NCI-H187 treated with DMSO at 0.1 percent for 48 hours (cell line): ENCODE data around the gene TRPV4.

Source experiments
- DNase-seq: peaks from one replicate; lab custom pipeline; 2025; lab: John Stamatoyannopoulos, UW

The TRPV4 gene

DNA sequence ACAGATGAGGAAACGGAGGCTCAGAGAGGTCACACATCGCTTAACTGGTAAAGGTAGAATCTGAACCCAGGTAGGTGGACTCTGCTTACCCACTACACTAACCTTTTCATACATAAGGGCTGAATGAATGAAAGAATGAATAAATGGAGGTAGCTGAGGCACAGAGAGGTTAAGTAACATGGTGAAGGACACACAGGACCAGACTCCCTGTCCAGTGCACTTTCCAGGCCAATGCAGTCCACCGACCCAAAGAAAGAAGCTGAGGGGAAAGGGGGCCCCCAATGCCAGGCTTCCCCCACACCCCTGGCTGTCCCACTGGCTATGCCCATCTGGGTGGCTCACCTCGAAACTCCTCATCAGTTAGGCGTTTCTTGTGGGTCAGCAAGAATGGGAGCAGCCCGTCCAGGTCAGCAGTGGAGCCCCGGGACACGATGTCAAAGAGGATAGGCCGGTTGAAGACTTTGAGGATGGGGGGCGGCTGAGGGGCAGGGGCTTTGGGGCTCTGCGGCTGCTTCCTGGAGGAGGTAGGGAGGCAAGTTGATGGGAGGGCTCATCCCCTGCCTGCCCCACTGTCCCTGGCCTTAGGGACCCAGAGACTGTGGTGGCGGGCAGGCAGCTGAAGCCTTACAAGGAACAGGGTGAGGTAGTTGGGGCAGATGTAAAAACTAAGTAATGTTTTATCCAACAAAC lies 25.1 kb downstream of the TRPV4 start:
- DNase-seq: no peak

DNA sequence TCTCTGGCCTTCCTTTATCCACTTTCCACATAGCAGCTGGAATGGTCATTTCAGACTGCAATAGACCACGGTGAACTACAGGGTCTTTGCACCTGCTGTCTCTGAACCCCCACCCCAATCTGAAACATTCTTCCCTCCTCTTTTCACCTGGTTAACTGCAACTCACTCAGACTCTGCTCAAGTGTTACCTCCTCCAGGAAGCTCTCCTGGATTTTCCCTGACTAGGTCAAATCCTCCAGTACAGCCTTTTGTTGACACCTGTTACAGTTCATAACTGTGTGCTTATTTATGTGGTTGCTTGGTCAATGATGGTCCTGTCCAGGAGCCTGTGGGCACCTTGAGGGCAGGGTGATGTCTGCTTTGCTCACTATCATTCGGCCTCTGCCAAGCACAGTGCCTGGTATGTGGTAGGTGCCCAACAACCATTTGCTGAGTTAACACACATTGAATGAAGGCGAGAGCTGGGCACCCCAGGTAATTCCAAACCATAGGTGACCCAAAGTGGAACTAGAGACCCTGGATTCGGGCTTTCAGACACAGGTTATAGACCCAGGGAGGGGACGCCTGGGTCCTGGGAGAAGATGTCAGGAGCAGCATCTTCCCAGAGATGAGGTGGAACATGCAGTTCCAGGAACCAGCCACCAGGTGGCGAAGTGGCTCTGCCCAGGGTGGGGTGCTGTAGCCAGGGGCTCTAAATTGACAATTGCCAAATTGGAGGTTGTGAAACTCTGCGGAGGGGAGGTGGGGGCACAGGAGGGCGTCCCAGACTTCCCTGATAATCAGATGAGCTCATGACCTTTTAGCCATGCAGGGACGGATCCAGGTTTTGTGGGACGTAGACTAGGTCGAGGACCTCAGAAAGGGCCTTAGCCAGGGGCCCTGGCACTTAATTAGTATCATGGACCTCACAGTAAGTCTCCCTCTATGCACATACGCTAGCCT lies 28.1 kb downstream of the TRPV4 start:
- DNase-seq: no peak

DNA sequence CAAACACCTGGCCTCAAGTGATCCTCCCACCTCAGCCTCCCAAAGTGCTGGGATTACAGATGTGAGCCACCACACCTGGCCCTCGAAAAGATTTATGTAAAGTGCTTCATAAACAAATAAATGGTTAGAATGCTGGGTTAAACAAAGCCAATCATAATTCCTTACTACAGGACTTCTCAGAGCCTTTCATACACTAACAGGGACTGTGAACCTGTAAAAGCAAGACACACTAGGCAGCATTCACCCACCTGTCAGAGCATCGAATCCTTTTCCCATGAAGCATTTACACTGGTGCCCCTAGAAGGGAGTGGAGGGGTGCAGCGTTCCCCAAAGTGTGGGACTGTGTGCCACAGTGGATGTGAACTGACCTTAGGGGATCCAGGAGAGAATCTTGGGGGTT lies 29.5 kb downstream of the TRPV4 start:
- no peak for DNase-seq

DNA sequence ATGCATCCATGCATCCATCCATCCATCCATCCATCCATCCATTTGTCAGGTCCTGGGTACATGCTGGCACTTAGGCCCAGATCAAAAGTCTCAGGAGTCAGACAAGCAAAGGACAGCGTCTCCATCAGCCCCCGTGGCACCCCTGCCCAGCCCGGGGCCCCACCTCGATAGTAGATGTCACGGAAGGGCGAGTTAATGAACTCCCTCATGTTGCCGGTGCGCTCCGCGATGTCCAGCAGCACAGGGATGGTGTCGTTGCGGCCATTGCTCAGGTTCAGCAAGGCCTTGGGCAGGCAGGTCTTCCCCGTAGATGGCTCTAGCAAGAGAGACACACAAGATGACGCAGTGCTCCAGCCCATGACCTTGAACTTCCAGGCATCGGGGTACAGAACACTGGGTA lies 30.4 kb downstream of the TRPV4 start:
- no peak for DNase-seq

DNA sequence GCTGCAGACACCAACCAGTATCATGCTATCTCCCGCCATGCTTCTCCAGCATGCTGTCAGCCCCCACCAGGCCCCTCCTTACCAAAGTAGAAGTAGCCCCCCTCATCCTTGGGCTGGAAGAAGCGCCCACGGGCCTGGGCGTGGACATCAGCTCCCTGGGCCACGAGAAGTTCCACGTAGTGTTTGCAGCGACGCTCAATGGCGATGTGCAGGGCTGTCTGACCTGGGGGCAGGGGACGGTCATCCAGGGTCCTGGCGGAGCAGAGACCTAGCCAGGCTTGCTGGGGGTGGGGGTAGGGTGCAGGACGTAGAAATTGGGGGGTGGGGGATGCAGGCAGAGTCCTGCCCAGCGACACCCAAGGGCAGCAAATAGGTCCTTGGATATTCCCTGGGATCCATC lies 32.7 kb downstream of the TRPV4 start:
- no peak for DNase-seq

DNA sequence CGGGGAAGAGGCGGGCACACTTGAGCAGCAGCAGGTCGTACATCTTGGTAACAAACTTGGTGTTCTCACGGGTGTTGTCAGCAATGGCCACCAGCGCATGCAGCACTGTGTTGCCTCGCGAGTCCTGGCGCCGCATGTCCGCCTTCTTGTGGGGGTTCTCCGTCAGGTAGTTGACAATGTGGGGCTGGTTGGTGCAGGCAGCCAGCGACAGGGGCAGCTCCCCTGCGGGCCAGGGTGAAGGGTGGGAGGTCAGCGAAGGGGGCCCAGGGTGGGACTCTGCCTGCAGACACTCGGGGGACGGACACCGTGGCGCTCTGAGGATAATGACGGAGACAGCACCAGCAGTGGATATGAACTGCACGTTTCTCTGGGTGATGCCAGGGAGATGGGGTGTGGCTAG lies 34.5 kb downstream of the TRPV4 start:
- DNase-seq: no peak

DNA sequence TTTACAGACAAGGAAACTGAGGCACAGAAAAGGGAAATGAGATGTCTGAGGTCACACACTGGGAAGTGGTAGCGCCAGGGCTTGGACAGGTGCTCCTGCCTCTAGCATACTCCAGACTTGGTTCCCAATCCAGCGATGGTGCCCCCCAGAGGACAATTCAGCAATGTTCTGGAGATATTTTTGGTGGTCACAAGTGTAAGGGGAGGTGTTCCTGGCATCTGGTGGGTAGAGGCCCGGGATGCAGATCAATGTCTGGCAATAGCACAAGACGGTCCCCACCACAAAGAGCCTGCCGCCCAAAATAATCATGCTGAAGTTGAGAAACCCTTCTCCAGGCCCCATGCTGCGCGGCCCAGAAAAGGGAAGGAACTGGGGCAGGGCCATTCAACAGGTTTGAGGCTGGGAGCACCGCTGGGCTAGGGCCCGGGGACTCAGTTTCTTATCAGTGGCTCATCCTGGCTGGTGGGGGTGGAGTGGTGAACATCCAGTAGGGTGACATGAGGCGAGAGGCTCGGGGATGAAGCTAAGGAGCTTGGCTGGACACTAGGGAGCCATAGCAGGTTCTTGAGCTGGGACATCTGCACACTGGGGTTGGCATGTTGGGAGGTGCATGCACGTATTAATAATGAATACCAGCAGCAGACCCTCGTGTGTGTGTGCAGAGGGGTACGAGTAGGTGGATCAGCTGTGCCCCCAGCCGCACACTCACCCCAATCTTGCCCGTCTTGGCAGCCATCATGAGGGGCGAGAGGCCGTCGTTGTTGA lies 35.1 kb downstream of the TRPV4 start:
- DNase-seq: no peak

DNA sequence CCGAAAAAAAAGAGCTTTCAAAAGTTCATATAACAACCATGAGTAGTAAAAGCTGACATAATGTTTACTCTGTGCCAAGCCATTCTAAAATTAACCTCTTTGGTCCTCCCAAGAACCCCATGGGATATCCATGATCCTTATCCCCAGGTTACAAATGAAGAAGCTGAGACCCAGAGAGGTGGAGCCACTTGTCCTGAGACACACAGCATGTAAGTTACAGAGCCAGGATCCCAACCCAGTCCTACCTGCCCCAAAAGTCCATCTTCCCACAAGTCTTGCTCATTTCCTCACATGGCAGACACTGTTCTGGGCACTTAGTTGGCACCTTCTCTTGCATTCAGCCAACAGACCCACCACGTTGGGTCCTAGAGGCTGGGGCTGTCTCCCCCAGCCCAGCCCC lies 37.1 kb downstream of the TRPV4 start:
- no peak for DNase-seq

DNA sequence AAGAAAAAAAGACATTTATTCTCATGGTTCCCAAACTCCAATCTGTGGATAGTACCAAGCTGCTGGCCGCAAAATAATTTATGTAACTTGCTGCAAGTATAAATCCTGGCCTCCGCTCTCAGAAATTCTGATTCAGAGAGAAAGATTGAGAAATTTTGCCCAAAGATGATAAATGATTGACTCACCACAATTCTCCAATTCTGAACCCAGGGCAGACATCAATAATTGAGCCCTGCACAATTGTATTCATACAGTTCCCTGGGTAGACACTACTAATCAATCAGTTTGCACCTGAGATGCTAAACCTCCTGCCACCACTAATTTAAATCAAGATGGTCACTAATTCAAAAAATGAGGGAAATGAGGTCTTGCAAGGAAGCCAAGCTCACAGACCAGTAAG lies 38.2 kb downstream of the TRPV4 start:
- DNase-seq: no peak

DNA sequence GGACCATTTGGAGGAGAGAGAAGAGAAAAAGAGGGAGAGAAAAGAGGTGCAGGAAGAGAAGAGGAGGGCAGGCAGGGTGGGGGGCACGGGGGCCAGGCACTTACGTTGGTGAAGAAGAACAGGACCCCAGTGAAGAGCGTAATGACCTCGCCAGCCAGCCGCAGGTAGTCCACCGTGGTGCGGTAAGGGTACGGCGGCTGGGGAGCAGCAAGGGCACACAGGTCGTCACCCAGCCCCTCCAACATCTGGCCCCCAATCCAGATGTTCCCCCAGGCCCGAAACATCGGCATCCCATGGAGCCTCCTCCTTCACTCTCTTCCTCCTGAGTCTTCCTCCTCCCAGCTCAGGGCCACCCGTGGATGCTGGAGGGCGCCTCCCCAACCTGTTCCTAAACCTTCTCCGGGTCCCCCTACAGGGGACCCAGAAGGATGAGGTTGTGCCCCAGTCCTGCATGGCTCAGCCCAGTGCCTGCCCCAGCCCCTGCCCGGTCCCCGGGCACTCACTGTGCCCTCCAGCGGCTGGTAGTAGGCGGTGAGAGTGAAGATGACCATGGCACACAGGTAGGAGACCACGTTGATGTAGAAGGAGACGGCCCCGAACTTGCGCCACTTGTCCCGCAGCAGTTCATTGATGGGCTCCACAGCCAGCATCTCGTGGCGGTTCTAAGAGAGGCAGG lies 39.2 kb downstream of the TRPV4 start:
- DNase-seq: no peak

DNA sequence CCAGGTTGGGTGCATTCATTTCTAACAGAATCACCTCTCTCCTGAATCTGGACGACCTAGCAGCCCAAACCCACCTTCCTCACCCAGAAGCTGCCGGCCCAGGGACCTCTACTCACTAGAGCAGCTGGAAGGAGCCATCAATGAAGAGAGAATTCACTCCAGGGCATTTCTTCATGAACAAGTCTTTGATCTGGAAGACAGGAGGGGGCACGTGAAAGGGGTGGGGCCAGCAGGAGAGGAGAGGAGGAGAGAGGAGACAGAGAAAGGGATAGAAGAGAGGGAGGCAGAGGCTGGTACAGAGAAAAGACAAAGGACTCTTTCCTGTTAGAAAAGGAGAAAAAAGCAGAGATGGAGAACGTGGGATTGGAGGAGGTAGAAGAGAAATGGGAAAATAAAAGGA lies 39.8 kb downstream of the TRPV4 start:
- DNase-seq: no peak

DNA sequence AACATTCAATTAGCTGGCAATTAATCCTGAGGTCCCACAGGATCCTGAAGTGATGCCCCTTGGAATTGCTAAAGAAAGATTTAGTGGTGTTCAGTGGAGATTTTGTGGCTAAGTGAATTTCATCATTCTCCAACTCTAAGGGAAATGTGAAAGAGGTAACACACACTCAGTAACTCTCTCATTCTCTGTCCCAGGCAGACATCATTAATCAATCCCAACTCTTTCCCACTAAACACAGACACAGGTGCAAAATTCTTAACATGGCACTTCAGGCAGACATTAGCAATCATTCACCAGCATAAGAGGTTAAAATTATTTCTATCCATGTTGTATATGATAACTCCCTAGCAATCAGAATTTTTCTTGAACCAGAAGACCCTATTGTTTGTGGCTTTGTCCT lies 40.2 kb downstream of the TRPV4 start:
- DNase-seq: no peak

DNA sequence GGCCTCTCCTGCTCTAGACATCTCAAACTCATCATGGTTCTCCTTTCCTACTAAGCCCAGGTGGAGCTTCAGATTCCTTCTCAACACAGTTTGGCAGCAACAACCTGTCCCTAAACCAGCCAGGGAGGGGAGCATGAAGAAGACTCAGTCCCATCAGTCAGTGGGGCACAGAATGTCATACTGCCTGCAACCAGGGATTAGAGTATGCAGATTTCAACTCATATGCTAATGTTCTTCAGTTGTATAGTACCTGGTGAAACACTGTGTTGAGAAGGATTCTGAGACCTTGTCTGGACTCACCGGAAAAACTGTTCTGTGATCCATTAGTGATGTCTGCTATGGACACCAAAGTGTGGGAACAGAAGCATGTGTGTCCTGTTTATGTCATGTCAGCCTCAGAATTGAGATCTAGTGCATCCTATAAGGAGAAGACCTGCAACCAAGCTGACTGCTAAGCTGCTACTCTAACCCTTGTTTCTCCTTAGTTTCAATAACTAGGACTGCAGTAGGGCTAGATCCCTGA lies 43.6 kb downstream of the TRPV4 start:
- DNase-seq: no peak

DNA sequence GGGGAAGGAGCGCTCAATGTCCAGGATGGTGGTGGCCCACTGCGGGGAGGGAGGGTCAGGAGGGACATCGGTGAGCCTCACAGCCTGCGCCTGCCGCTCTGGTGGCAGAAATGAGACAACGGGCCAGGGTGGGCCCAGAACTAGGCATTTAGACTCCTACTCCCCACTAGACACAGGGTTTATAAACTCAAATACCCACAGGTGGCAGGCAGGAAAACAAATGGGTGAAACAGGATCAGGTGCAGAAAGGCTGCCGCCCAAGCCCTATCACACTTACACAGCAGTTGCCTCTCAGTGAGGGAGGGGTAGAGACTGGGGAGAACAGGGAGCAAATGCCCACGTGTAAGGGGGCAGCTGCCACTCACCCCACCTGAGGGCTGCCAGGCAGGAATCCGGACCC lies 46.4 kb downstream of the TRPV4 start:
- no peak for DNase-seq

DNA sequence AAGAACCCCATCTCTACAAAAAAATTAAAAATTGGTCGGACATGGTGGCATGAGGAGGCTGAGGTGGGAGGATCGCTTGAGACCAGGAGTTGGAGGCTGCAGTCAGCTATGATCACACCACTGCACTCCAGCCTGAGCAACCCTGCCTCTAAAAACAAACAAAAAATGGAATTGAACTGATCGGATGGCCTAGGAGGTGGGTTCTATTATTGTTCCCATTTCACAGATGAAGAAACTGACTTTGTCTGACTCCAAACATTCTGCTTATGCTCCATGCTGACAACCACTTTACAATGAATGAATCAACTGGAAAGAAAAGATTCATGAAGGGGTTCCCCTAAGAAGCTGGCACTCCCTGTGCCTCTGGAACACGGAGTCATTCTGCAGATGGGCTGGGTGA lies 47.3 kb downstream of the TRPV4 start:
- DNase-seq: no peak

DNA sequence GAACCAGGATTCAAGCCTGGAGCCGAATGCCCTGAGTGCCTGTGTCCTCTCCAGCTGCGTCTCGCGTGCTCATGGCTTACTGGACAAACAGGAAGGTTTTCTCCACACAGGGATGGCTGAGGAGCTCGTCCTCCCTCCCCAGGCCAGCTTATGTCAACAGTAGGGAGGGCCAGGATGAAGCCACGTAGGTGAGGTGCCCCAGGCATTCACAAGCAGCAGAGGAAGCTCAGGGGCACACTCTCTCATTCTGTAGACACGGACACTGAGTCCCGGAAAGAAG lies 49.3 kb downstream of the TRPV4 start:
- DNase-seq: no peak

DNA sequence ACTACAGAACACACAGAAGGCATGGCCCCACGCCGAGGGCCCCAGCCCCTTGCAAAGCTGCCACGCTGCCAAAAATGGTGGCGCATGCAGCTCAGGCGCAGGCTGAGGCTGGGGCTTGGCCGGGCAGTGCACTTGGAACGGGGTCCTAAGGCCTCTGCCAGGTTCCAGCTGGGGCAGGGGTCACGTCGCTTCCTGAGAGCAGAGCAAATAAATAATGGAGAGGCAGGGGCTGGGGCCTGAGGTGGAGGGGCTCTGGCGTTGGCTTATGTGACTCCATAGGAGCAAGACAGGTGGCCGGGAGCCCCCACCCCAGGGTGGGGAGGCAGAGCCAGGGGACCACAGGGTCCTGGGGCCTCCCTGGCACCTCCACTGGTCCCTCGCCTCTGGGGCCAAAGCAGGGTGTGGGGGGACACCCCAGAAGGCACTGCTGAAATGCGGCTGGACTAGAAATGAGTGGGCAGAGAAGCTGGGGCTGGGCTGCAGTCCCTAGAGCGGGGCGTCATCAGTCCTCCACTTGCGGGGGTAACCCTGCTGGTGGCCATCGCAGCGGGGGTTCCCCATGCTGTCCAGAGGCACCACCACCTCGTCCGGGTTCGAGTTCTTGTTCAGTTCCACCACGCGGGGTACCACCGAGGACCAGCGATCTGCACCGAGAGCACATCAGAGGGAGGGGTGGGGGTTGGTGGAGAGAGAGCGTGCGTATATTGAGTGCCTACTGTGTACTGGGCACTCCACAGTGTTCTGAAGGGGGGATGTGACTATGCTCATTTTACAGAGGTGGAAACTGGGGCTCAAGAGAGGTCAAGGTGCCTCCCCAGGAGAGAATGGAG lies 49.8 kb downstream of the TRPV4 start:
- no peak for DNase-seq

DNA sequence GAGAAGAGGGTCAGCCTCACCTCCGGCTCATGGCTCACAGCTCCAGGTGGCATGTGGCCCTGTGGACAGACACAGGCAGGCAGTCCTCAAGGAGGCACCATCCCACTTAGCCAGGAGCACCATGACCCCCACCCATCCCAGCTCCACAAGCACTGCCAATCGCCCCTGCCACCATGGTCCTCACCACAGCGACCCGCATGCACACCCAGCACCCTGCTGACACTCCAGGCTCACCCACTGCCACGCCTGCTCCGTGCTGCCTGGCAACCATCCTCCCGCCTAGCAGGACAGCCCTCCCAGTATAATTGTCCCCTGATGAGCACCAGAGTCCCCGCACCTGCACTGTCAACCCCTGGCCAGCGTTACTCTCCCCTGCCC lies 50.9 kb downstream of the TRPV4 start:
- DNase-seq: no peak

DNA sequence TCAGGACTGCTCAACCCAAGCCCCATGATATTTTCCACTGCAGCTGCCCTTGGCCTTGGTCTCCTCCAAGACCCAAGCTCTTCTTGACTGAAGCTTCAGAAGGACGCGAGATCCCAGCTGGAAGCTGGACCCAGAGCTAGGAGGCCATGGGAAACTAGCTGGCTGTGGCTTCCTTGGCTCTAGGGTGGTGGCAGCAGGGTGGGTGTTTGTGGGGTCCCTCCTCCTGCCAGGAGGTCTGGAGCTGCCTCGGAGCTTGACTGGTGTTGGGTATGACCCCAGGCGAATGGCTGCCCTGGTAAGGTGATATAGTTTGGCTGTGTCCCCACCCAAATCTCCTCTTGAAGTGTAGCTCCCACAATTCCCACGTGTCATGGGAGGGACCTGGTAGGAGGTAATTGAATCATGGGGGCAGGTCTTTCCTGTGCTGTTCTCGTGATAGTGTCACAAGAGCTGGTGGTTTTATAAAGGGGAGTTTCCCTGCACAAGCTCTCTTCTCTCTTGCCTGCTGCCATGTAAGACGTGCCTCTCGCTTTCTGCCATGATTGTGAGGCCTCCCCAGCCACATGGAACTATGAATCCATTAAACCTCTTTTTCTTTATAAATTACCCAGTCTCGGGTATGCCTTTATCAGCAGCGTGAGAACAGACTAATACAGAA lies 51.4 kb downstream of the TRPV4 start:
- DNase-seq: no peak

DNA sequence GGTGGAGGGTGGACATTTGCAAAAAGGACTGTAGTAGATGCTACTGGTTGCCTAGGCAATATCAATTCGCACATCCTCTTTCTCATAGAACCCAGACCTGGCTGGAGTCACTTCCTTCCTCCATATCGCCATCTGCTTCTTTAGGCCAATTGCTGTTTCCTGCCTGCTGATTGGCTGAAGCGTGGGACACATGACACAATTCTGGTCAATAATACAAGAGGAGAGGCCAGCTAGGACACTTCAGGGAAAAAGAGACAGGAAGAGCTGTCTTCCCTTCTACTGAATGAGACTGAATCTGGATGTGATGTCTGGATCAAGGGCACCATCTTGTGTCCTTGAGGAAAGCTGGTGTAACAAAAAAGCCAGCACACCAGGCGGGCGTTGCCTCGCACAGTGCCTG lies 53.8 kb downstream of the TRPV4 start:
- no peak for DNase-seq

DNA sequence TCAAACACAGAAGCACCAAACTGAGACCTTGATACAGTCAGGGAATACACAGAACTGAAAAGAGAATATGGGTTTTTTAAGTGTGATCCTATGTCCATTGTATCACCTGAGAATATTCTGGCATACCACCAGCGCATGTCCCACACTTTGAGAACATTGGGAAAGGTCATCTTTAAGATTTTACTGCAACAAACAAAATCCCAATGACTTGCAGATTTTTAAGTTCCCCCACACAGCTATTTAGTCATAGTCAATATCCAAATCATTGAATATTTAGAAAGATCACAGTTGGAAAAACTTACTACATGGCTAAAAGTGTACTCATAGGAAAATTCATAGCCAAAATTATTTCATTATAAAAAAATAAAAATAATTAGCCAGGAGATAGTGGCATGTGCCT lies 54.5 kb downstream of the TRPV4 start:
- no peak for DNase-seq
